ENCODE measurements around the gene ARMC12. TPM values are rescaled to one million over a fixed set of nuclear protein-coding genes. Genes with fewer than 3 reads are reported as not detected.

The ARMC12 gene
- polyA plus RNA-seq, 1 donor (not counting 4 experiments of a cell fraction or from before 2014, with no cell fraction given) = 0.54 TPM

DNA sequence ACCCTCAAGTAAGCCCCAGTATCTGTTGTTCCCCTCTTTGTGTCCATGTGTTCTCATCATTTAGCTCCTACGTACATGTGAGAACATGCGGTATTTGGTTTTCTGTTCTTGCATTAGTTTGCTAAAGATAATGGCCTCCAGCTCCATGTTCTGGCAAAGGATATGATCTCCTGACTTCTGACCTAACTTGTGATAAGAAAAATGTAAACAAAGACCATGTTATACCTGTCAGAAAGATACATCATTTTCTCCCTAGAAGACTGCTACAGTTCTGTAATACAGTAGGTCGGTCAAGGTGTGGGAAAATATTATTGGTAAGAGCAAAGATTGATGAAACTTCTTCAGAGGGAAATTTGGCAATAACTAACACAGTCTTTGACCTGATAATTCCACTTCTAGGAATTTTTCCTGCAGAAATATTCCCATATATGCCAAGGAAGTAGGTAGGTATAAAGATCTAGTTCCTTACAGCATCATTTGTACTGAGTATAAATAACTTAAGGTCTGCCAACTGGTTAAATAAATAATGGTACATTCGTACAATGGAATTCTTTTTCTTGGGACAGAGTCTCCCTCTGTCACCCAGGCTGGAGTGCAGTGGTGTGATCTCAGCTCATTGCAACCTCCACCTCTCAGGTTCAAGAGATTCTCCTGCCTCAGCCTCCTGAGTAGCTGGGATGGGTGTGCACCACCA is 29.0 kb upstream of the ARMC12 start:
- H3K79me2 ChIP-seq (ENCODE audit: control insufficient read depth, insufficient read depth, low read length) = no peaks in the 10 kb centered on the region
- FAIRE-seq (no peak), DNase-seq (ENCODE audit: low read depth, low spot score) (no peak)
- H3K9me1 ChIP-seq (ENCODE audit: control insufficient read depth, extremely low read depth, insufficient read depth, low read length) = no peaks in the 10 kb centered on the region
- H3K4me2 ChIP-seq (ENCODE audit: control insufficient read depth, extremely low read depth, insufficient read depth, low read depth, low read length) = no peak overlapping the region
- H3K36me3 ChIP-seq (ENCODE audit: control insufficient read depth in 2 of 2, extremely low read depth in 1 of 2, insufficient read depth in 2 of 2, low read length in 2 of 2) = no peaks in the 10 kb centered on the region
- H4K20me1 ChIP-seq (ENCODE audit: control insufficient read depth, extremely low read depth, insufficient read depth, low read length) = no peaks in the 10 kb centered on the region
- H3K27me3 ChIP-seq (ENCODE audit: control insufficient read depth, extremely low read depth, insufficient read depth, low read length) = no peaks in the 10 kb centered on the region
- H2AFZ ChIP-seq (ENCODE audit: control insufficient read depth, low read length) = peak overlapping the region; percentile 5
- no peak overlapping the region for H3K9ac ChIP-seq (ENCODE audit: control insufficient read depth, extremely low read depth, insufficient read depth, low read length)
- peaks cover 8% of the 10 kb centered on the region for H3K4me1 ChIP-seq (ENCODE audit: control insufficient read depth, extremely low read depth, insufficient read depth, low read length)
- dilution Hi-C loops (cut with MboI; ENCODE audit: extremely low pct_ligation_motif_present, low sequenced_read_pairs) = no loop called here
- TF ChIP-seq, protein P1, sequence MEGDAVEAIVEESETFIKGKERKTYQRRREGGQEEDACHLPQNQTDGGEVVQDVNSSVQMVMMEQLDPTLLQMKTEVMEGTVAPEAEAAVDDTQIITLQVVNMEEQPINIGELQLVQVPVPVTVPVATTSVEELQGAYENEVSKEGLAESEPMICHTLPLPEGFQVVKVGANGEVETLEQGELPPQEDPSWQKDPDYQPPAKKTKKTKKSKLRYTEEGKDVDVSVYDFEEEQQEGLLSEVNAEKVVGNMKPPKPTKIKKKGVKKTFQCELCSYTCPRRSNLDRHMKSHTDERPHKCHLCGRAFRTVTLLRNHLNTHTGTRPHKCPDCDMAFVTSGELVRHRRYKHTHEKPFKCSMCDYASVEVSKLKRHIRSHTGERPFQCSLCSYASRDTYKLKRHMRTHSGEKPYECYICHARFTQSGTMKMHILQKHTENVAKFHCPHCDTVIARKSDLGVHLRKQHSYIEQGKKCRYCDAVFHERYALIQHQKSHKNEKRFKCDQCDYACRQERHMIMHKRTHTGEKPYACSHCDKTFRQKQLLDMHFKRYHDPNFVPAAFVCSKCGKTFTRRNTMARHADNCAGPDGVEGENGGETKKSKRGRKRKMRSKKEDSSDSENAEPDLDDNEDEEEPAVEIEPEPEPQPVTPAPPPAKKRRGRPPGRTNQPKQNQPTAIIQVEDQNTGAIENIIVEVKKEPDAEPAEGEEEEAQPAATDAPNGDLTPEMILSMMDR (optimal IDR thresholded peaks at IDR 0.05 in 1 of 3, IDR thresholded peaks at IDR 0.05 in 1 of 3, conservative IDR thresholded peaks at IDR 0.05 in 1 of 3; ENCODE audit: extremely low read depth in 1 of 3, insufficient read depth in 2 of 3, low read length in 3 of 3) = no peak
- TF ChIP-seq EZH2 (IDR thresholded peaks at IDR 0.05; ENCODE audit: low read length) = no peak
- no peak overlapping the region for H3K4me3 ChIP-seq (ENCODE audit: control insufficient read depth in 2 of 3, extremely low read depth in 1 of 3, insufficient read depth in 2 of 3, low read depth in 1 of 3, low read length in 3 of 3)
- peaks cover 2% of the 10 kb centered on the region for H3K9me3 ChIP-seq (ENCODE audit: control insufficient read depth, low read depth, low read length)
- no peak overlapping the region for H3K27ac ChIP-seq (ENCODE audit: control insufficient read depth, insufficient read depth, low read length)

DNA sequence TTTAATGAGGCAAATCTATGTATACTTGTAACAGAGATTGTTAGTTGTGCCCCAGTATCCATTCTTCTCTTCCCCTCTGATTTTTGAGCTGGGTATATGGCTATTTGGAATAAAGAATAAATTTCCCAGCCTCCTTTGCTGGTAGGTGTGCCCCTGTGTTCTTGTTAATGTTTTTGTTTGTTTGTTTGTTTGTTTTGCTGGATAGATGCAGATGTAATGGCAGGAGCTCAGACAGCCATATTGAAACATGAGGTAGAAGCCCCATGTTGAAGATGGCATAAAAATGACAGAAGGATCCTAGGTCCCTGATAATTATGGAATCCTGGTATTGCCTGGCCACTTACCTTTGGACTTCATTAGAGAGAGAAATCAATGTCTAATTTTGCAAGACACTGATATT is 28.2 kb upstream of the ARMC12 start:
- Histone ChIP-seq H3K27ac (ENCODE audit: control insufficient read depth, insufficient read depth, low read length) (no peak overlapping the region), H3K9me3 (ENCODE audit: control insufficient read depth, low read depth, low read length) (peaks cover 2% of the 10 kb centered on the region), H3K9ac (ENCODE audit: control insufficient read depth, extremely low read depth, insufficient read depth, low read length) (no peak overlapping the region), H3K4me3 (ENCODE audit: control insufficient read depth in 2 of 3, extremely low read depth in 1 of 3, insufficient read depth in 2 of 3, low read depth in 1 of 3, low read length in 3 of 3) (no peak overlapping the region), H3K4me2 (ENCODE audit: control insufficient read depth, extremely low read depth, insufficient read depth, low read depth, low read length) (no peak overlapping the region), H4K20me1 (ENCODE audit: control insufficient read depth, extremely low read depth, insufficient read depth, low read length) (no peaks in the 10 kb centered on the region), H3K36me3 (ENCODE audit: control insufficient read depth in 2 of 2, extremely low read depth in 1 of 2, insufficient read depth in 2 of 2, low read length in 2 of 2) (no peaks in the 10 kb centered on the region), H3K9me1 (ENCODE audit: control insufficient read depth, extremely low read depth, insufficient read depth, low read length) (no peaks in the 10 kb centered on the region), H3K4me1 (ENCODE audit: control insufficient read depth, extremely low read depth, insufficient read depth, low read length) (peaks cover 8% of the 10 kb centered on the region), H3K27me3 (ENCODE audit: control insufficient read depth, extremely low read depth, insufficient read depth, low read length) (no peaks in the 10 kb centered on the region), H2AFZ (ENCODE audit: control insufficient read depth, low read length) (no peak overlapping the region), H3K79me2 (ENCODE audit: control insufficient read depth, insufficient read depth, low read length) (no peaks in the 10 kb centered on the region)
- no peak for DNase-seq (ENCODE audit: low read depth, low spot score)
- dilution Hi-C loops (cut with MboI; ENCODE audit: extremely low pct_ligation_motif_present, low sequenced_read_pairs) = no loop called here
- TF ChIP-seq EZH2 (IDR thresholded peaks at IDR 0.05; ENCODE audit: low read length) = no peak
- TF ChIP-seq, protein P1 (optimal IDR thresholded peaks at IDR 0.05 in 1 of 3, IDR thresholded peaks at IDR 0.05 in 1 of 3, conservative IDR thresholded peaks at IDR 0.05 in 1 of 3; ENCODE audit: extremely low read depth in 1 of 3, insufficient read depth in 2 of 3, low read length in 3 of 3) = no peak
- FAIRE-seq = no peak
